ENCODE data around the gene B4GALT6. TPM values are rescaled to one million over a fixed set of nuclear protein-coding genes. Genes with fewer than 3 reads are reported as not detected.

B4GALT6 gene
- total RNA-seq, 1 donor from 2014 or later: 16.3 TPM

GRCh38 chr18:31723639-31723989 lies 39.2 kb upstream of the B4GALT6 start:
- Histone ChIP-seq H3K27ac (no peak overlapping the region), H3K4me2 (no peak overlapping the region), H3K9me3 (ENCODE audit: low read depth) (no peaks in the 10 kb centered on the region), H3K79me2 (ENCODE audit: low read depth) (no peaks in the 10 kb centered on the region), H3K4me1 (no peaks in the 10 kb centered on the region), H3K27me3 (no peaks in the 10 kb centered on the region), H2AFZ (replicated peaks) (no peak overlapping the region), H3K9ac (no peak overlapping the region), H3K4me3 (no peak overlapping the region), H3K36me3 (no peaks in the 10 kb centered on the region), H4K20me1 (ENCODE audit: low read depth) (no peaks in the 10 kb centered on the region), H3F3A (ENCODE audit: low read depth) (no peaks in the 10 kb centered on the region)
- H3K27me3 Mint-ChIP-seq (ENCODE audit: insufficient read depth, low read depth): peaks cover 2% of the 10 kb centered on the region
- no peak for DNase-seq (ENCODE audit: low spot score)
- peaks cover 8% of the 10 kb centered on the region for H3K9me3 Mint-ChIP-seq
- H3K36me3 Mint-ChIP-seq: no peaks in the 10 kb centered on the region
- no peak overlapping the region for H3K27ac Mint-ChIP-seq
- no peaks in the 10 kb centered on the region for H3K4me1 Mint-ChIP-seq
- H3K4me3 Mint-ChIP-seq: no peak overlapping the region
- TF ChIP-seq EZH2phosphoT487 (IDR thresholded peaks at IDR 0.05): no peak
- no peak for TF ChIP-seq CTCF (IDR thresholded peaks at IDR 0.05)
- no peak for TF ChIP-seq EZH2 (IDR thresholded peaks at IDR 0.05)

GRCh38 chr18:31722369-31722957 lies 38.1 kb upstream of the B4GALT6 start:
- H3K4me1 ChIP-seq: no peaks in the 10 kb centered on the region
- no peaks in the 10 kb centered on the region for H3K79me2 ChIP-seq (ENCODE audit: low read depth)
- no peak overlapping the region for H3K4me2 ChIP-seq
- H3F3A ChIP-seq (ENCODE audit: low read depth): no peaks in the 10 kb centered on the region
- H2AFZ ChIP-seq (replicated peaks): no peak overlapping the region
- Mint-ChIP-seq H3K36me3 (no peaks in the 10 kb centered on the region), H3K9me3 (peaks cover 8% of the 10 kb centered on the region), H3K4me1 (no peaks in the 10 kb centered on the region), H3K27me3 (ENCODE audit: insufficient read depth, low read depth) (peaks cover 2% of the 10 kb centered on the region), H3K27ac (no peak overlapping the region), H3K4me3 (no peak overlapping the region)
- H3K27me3 ChIP-seq: no peaks in the 10 kb centered on the region
- no peak overlapping the region for H3K9ac ChIP-seq
- H3K4me3 ChIP-seq: no peak overlapping the region
- H3K27ac ChIP-seq: no peak overlapping the region
- H3K36me3 ChIP-seq: no peaks in the 10 kb centered on the region
- no peak for TF ChIP-seq EZH2phosphoT487 (IDR thresholded peaks at IDR 0.05)
- peak; percentile 93 for TF ChIP-seq CTCF (IDR thresholded peaks at IDR 0.05)
- peak; percentile 81 for DNase-seq (ENCODE audit: low spot score)
- no peaks in the 10 kb centered on the region for H3K9me3 ChIP-seq (ENCODE audit: low read depth)
- no peaks in the 10 kb centered on the region for H4K20me1 ChIP-seq (ENCODE audit: low read depth)

- no peaks in the 10 kb centered on the region for H3F3A ChIP-seq (ENCODE audit: low read depth)
- Mint-ChIP-seq H3K4me1 (no peaks in the 10 kb centered on the region), H3K4me3 (no peak overlapping the region), H3K9me3 (peaks cover 8% of the 10 kb centered on the region), H3K27me3 (ENCODE audit: insufficient read depth, low read depth) (peaks cover 2% of the 10 kb centered on the region), H3K27ac (no peak overlapping the region), H3K36me3 (no peaks in the 10 kb centered on the region)
- TF ChIP-seq EZH2phosphoT487 (IDR thresholded peaks at IDR 0.05) (no peak), CTCF (IDR thresholded peaks at IDR 0.05) (no peak), EZH2 (IDR thresholded peaks at IDR 0.05) (no peak)
- no peaks in the 10 kb centered on the region for H3K36me3 ChIP-seq
- no peak overlapping the region for H3K4me2 ChIP-seq
- H3K27ac ChIP-seq: no peak overlapping the region
- no peaks in the 10 kb centered on the region for H3K79me2 ChIP-seq (ENCODE audit: low read depth)
- no peak overlapping the region for H2AFZ ChIP-seq (replicated peaks)
- no peak overlapping the region for H3K4me3 ChIP-seq
- H3K9me3 ChIP-seq (ENCODE audit: low read depth): no peaks in the 10 kb centered on the region
- H4K20me1 ChIP-seq (ENCODE audit: low read depth): no peaks in the 10 kb centered on the region
- no peak for DNase-seq (ENCODE audit: low spot score)
- H3K27me3 ChIP-seq: no peaks in the 10 kb centered on the region
- no peak overlapping the region for H3K9ac ChIP-seq
- H3K4me1 ChIP-seq: no peaks in the 10 kb centered on the region
Observed at GRCh38 chr18:31721601-31722000, 37.2 kb upstream of the B4GALT6 start.
